RWPE1 (cell line): Measurements from ENCODE around the gene DDX6.
"Not testable (repeated sequence)": the region's sequence is repeated elsewhere in the genome, so short reads cannot be mapped to it uniquely, and the experiment has no call there.

ENCODE experiments used
- CTCF ChIA-PET: fragments of 350-600 bp; sonication (Branson Sonifier 250); formaldehyde crosslinking; extraction: SDS; loops from one replicate; lab custom pipeline; 2021; lab: Yijun Ruan, JAX
- POLR2A ChIA-PET: fragments of 400-600 bp; formaldehyde crosslinking; extraction: SDS; loops from one replicate; lab custom pipeline; 2020; ENCODE audit warnings: antibody characterized with exemption; ENCODE audit not compliant: low non-redundant PET; lab: Yijun Ruan, JAX
- DNase-seq: peaks from one replicate; pipeline ENCODE4 v3.0.0; 2012; ENCODE audit warnings: low spot score
- H3K27ac ChIP-seq: fragments of 450-650 bp; 2 replicates; pipeline ENCODE4 v1.5.1; 2017
- CTCF ChIP-seq: fragments of 450-650 bp; conservative IDR thresholded peaks from 2 replicates; pipeline ENCODE4 v1.5.1; 2017; ENCODE audit warnings: low read depth, mild to moderate bottlenecking

The DDX6 gene

GRCh38 chr11:118720078-118720477 lies 70.9 kb downstream of the DDX6 start:
- DNase-seq, H3K27ac ChIP-seq, CTCF ChIA-PET, POLR2A ChIA-PET: not testable (repeated sequence)

DNA sequence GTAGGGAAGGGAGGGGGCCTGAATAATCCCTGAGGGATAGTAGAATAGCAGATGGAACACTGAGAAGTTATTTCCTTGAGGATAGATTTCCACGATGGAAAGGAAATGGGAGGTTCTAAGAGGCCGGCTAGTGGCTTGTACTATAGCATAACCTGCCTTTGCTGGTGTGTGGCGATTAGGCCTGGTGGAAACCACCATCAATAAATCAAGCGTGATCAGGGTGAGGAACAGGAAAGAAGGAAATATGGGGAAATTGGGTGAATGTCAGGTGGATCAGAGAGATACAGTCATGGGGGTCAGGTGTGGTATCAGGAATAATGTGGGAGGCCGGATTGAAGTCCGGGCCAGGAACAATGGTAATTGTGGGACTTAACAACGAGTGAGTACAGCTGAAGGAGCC lies 72.4 kb downstream of the DDX6 start:
- H3K27ac ChIP-seq: peak overlapping the region; percentile 38
- POLR2A ChIA-PET, DNase-seq, CTCF ChIA-PET: not testable (repeated sequence)

DNA sequence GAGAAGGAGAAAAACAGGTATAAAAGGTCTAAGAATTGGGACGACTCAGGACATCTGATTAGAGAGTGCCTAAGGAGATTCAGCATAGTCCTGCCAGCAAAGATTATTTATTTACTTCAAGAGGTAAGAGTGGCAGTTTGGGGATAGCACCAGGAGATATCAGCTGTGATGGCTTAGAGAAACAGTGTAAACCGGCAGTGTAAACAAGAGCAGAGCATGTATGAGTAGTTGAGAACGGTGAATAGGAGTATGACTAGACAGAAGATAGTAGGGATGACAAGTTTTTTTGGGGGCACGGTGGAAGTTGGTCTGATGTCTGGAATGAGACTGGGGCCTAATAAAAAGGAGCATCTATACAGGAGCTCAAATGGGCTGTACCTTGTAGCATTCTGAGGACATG lies 73.2 kb downstream of the DDX6 start:
- H3K27ac ChIP-seq, POLR2A ChIA-PET, DNase-seq, CTCF ChIA-PET: not testable (repeated sequence)

DNA sequence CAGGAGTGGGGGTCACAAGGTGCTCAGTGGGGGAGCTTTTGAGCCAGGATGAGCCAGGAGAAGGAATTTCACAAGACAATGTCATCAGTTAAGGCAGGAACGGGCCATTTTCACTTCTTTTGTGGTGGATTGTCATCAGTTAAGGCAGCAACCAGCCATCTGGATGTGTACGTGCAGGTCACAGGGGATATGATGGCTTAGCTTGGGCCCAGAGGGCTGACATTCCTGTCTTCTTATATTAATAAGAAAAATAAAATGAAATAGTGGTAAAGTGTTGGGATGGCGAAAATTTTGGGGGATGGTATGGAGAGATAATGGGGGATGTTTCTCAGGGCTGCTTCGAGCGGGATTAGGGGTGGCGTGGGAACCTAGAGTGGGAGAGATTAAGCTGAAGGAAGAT lies 73.7 kb downstream of the DDX6 start:
- POLR2A ChIA-PET: not testable (repeated sequence)

DNA sequence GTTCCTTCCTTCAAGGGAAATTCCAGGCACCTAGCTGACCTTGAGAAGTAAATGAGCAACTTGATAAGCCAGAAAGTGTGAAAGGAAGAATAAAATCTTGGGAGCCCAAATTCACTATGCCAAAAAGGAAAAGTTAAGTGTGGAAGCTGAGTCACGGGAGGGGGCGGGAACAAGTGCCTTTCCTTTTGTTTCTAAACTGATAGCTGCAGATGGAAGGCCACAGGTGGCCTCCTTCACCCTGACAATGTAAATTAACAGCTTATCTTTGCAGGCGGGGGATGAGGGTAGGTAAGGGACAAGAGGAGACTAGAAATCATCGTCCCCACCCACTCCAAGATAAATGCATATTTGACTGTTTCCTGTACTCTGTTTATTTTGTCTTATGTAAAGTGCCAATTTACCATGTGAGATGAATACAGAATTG lies 75.1 kb downstream of the DDX6 start:
- DNase-seq: no peak

More for the DNA sequence above, 73.7 kb downstream of the DDX6 start:
- CTCF ChIA-PET: interaction anchor here (0.7 kb wide), 1 partner anchor 24 kb away, joined by 3 read pairs; no protein-coding TSS in a partner anchor
- DNase-seq, H3K27ac ChIP-seq: not testable (repeated sequence)

GRCh38 chr11:118715245-118715831 lies 75.6 kb downstream of the DDX6 start:
- ChIA-PET POLR2A (interaction anchor here (0.6 kb wide), 1 partner anchor 331 kb away, joined by 3 read pairs; no protein-coding TSS in a partner anchor), CTCF (interaction anchor here (0.6 kb wide), 1 partner anchor 54 kb away, joined by 5 read pairs; no protein-coding TSS in a partner anchor)
- no peak overlapping the region for H3K27ac ChIP-seq
- no peak for DNase-seq
- no peak for TF ChIP-seq CTCF

More for the DNA sequence above, 75.1 kb downstream of the DDX6 start:
- ChIA-PET CTCF (no interaction called here), POLR2A (no interaction called here)
- no peak overlapping the region for H3K27ac ChIP-seq
- TF ChIP-seq CTCF: no peak

DNA sequence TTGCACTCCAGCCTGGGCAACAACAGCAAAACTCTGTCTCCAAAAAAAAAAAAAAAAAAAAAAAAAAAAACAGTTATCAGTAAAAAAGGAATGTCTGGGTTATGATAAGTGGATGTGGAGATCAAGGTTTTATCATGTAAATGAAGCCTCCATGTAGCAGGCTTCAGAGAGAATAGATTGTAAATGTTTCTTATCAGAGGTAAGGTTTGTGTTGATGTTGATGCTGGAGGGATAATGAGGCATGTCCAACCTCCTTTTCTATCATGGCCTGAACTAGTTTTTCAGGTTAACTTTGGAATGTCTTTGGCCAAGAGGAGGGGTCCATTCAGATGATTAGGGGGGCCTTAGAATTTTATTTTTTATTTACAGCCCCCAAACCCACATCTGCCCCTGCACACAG lies 76.1 kb downstream of the DDX6 start:
- DNase-seq: no peak
- CTCF ChIA-PET: interaction anchor here (0.6 kb wide), 1 partner anchor 54 kb away, joined by 5 read pairs; no protein-coding TSS in a partner anchor
- no peak for TF ChIP-seq CTCF
- POLR2A ChIA-PET: interaction anchor here (0.6 kb wide), 1 partner anchor 331 kb away, joined by 3 read pairs; no protein-coding TSS in a partner anchor
- H3K27ac ChIP-seq: no peak overlapping the region

- POLR2A ChIA-PET, H3K27ac ChIP-seq: not testable (repeated sequence)
- CTCF ChIA-PET: interaction anchor here (0.9 kb wide), 1 partner anchor 25 kb away, joined by 3 read pairs; no protein-coding TSS in a partner anchor
Observed at GRCh38 chr11:118714416-118714815, 76.5 kb downstream of the DDX6 start.

GRCh38 chr11:118708296-118708695 lies 82.7 kb downstream of the DDX6 start:
- DNase-seq: no peak
- no peak for TF ChIP-seq CTCF
- ChIA-PET CTCF (interaction anchor here (0.6 kb wide), 2 partner anchors 49 to 136 kb away, joined by 3 to 4 read pairs; partner anchors contain the start of gene ARCN1), POLR2A (no interaction called here)
- no peak overlapping the region for H3K27ac ChIP-seq

More at GRCh38 chr11:118714416-118714815, 76.5 kb downstream of the DDX6 start:
- not testable (repeated sequence) for DNase-seq
